DOHH2 (cell line): ENCODE data around the gene CXCR1.

Source experiments
- H3F3A ChIP-seq: fragments of 200-600 bp; sonication (generic), shearing (Covaris generic); 2 replicates; pipeline ENCODE4 v1.6.0; 2016; ENCODE audit warnings: antibody characterized with exemption, mild to moderate bottlenecking; ENCODE audit not compliant: control insufficient read depth, insufficient read depth
- H3K27ac ChIP-seq: fragments of 200-600 bp; sonication (generic); 2 replicates; pipeline ENCODE4 v1.5.1; 2014; ENCODE audit warnings: low read depth, mild to moderate bottlenecking, low read length, moderate library complexity
- H3K27me3 ChIP-seq: fragments of 200-600 bp; sonication (generic); 2 replicates; pipeline ENCODE4 v1.6.1; 2014; ENCODE audit warnings: mild to moderate bottlenecking, low read length, mixed read lengths; ENCODE audit not compliant: control insufficient read depth
- H3K36me3 ChIP-seq: fragments of 200-600 bp; sonication (generic); 2 replicates; pipeline ENCODE4 v1.6.1; 2014; ENCODE audit warnings: mild to moderate bottlenecking, low read length, moderate library complexity, mixed read lengths; ENCODE audit not compliant: control insufficient read depth
- H3K4me1 ChIP-seq: fragments of 200-600 bp; sonication (generic); 2 replicates; pipeline ENCODE4 v1.6.1; 2014; ENCODE audit warnings: mild to moderate bottlenecking, low read length, mixed read lengths; ENCODE audit not compliant: control insufficient read depth
- H3K4me2 ChIP-seq: fragments of 200-600 bp; sonication (generic); 2 replicates; pipeline ENCODE4 v1.6.0; 2014; ENCODE audit warnings: mild to moderate bottlenecking, low read length, moderate library complexity
- H3K4me3 ChIP-seq: fragments of 200-600 bp; sonication (generic); 2 replicates; pipeline ENCODE4 v1.5.1; 2014; ENCODE audit warnings: mild to moderate bottlenecking, low read length, mixed read lengths
- H3K79me2 ChIP-seq: fragments of 200-600 bp; sonication (generic); 2 replicates; pipeline ENCODE4 v1.6.1; 2014; ENCODE audit warnings: mild to moderate bottlenecking, low read length, mixed read lengths; ENCODE audit not compliant: control insufficient read depth
- H3K9me2 ChIP-seq: fragments of 200-600 bp; sonication (generic); replicated peaks from 2 replicates; pipeline ENCODE4 v1.6.1; 2014; ENCODE audit warnings: mild to moderate bottlenecking, low read length, mixed read lengths; ENCODE audit not compliant: control insufficient read depth
- H3K9me3 ChIP-seq: fragments of 200-600 bp; sonication (generic); 2 replicates; pipeline ENCODE4 v1.6.1; 2014; ENCODE audit warnings: antibody characterized with exemption, low read length, mixed read lengths; ENCODE audit not compliant: control insufficient read depth, insufficient read depth
- H4K20me1 ChIP-seq: fragments of 200-600 bp; sonication (generic); 2 replicates; pipeline ENCODE4 v1.6.0; 2014; ENCODE audit warnings: low read depth, mild to moderate bottlenecking, antibody characterized with exemption, low read length, moderate library complexity; ENCODE audit not compliant: control insufficient read depth, insufficient read depth
- CTCF ChIP-seq: fragments of 200-600 bp; sonication (generic); IDR thresholded peaks from one replicate; pipeline ENCODE4 v1.5.1; 2014; ENCODE audit warnings: antibody characterized with exemption, mild to moderate bottlenecking, low read depth, low read length; ENCODE audit not compliant: poor library complexity, severe bottlenecking
- EZH2phosphoT487 ChIP-seq: fragments of 200-600 bp; sonication (generic); IDR thresholded peaks from 2 replicates; pipeline ENCODE4 v1.6.1; 2017; ENCODE audit warnings: borderline replicate concordance, mild to moderate bottlenecking, antibody characterized with exemption, low read length, moderate library complexity, mixed read lengths

The CXCR1 gene

DNA sequence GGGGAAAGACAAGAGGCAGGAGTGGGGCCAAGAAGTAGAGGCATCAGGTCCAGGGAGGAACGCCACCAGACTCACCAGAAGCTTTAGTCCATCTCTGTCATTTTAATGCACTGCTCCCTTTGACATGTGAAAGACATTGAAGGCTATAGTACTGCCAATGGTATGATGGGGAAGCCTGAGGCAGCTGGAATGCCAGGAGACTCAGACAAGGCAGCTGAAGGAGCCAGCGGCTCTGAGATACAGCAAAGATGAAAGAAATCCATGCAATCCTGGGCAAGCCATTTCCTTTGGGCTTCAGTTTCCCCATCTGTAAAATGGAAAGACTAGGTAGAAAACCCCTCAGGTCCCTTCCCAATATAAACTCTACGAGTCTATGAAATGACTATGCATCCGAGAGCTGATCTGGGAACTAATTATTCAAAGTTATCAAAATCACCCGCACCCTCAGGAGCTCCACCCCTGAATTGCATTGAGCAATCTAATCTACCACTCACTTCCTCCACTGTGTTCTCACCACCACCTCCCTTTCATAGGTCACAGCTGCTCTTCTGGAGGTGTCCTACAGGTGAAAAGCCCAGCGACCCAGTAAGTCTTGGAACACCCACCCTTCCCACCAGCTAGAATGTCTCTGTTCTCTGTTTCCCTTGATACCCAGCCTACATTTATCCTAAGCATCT lies 37.8 kb downstream of the CXCR1 start:
- Histone ChIP-seq H3K27me3 (peaks cover 7% of the 10 kb centered on the region), H3K27ac (no peak overlapping the region)

GRCh38 chr2:218127929-218128455 lies 38.8 kb downstream of the CXCR1 start:
- H3K9me2 ChIP-seq = no peaks in the 10 kb centered on the region
- H3K27ac ChIP-seq = no peak overlapping the region
- TF ChIP-seq EZH2phosphoT487 = no peak
- TF ChIP-seq CTCF = no peak
- no peaks in the 10 kb centered on the region for H3K79me2 ChIP-seq
- no peak overlapping the region for H3K4me3 ChIP-seq
- no peaks in the 10 kb centered on the region for H3F3A ChIP-seq
- H3K9me3 ChIP-seq = no peaks in the 10 kb centered on the region
- H3K36me3 ChIP-seq = no peaks in the 10 kb centered on the region
- H3K4me2 ChIP-seq = no peak overlapping the region
- H3K4me1 ChIP-seq = no peaks in the 10 kb centered on the region
- H4K20me1 ChIP-seq = no peaks in the 10 kb centered on the region; the same call in 1 of the 2 replicates
- H3K27me3 ChIP-seq = peaks cover 7% of the 10 kb centered on the region

More for the DNA sequence above, 37.8 kb downstream of the CXCR1 start:
- Histone ChIP-seq H3K9me2 (no peaks in the 10 kb centered on the region), H3K4me2 (no peak overlapping the region), H3K4me3 (no peak overlapping the region), H3K4me1 (no peaks in the 10 kb centered on the region), H3K9me3 (no peaks in the 10 kb centered on the region), H3F3A (no peaks in the 10 kb centered on the region), H4K20me1 (no peaks in the 10 kb centered on the region; the same call in 1 of the 2 replicates), H3K79me2 (no peaks in the 10 kb centered on the region), H3K36me3 (no peaks in the 10 kb centered on the region)
- TF ChIP-seq CTCF = no peak
- TF ChIP-seq EZH2phosphoT487 = no peak

DNA sequence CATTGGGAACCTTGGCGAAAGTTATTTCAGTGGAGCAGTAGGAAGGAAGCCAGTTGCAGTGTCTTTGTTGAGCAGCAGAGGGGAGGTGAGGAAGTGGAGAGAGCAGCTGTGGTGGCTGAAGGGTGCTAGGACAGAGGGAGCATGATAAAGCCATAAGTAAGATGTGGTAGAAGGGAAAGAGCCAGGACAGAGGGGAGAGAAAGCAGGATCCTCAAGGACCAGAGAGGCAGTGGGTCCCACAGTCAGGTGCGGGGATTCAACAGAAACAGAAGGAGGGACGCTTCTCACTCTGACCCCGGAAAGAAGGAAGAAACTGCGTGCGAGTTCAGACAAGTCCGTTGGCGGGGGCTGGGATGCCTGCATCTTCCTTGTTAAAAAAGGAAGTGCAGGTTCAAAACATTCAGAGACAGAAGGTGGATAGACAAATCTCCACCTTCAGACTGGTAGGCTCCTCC lies 41.1 kb downstream of the CXCR1 start, which contains the start of gene CXCR2:
Gene CXCR2, plus strand, starts transcription at position 403 of the 455 bp plus-strand sequence. CDS start 8,774 bp downstream, outside the sequence.
- Histone ChIP-seq H3K36me3 (no peaks in the 10 kb centered on the region), H4K20me1 (no peaks in the 10 kb centered on the region), H3K27ac (no peak within 1 kb of the TSS), H3K4me1 (no peaks in the 10 kb centered on the region), H3K27me3 (peaks cover 7% of the 10 kb centered on the region), H3K4me3 (no peak within 1 kb of the TSS), H3K9me3 (no peaks in the 10 kb centered on the region), H3K79me2 (no peaks in the 10 kb centered on the region), H3K4me2 (no peak within 1 kb of the TSS), H3K9me2 (no peaks in the 10 kb centered on the region), H3F3A (no peaks in the 10 kb centered on the region)
- TF ChIP-seq EZH2phosphoT487 (no peak), CTCF (no peak)
